Upper lobe of right lung (tissue), 1 donor: Measurements from ENCODE around the gene GDA. TPM values are rescaled to one million over a fixed set of nuclear protein-coding genes. Genes with fewer than 3 reads are reported as not detected.

Experiments used
- ATAC-seq: fragments of 200-7000 bp; cut with Tn5 transposase; one replicate; pipeline ENCODE4 v1.9.1; 2020; ENCODE audit warnings: mild to moderate bottlenecking, moderate library complexity
- DNase-seq: peaks from one replicate; pipeline ENCODE4 v3.0.0-alpha.2; 2020
- H3K27ac ChIP-seq: fragments of 200-600 bp; one replicate; pipeline ENCODE4 v1.8.0; 2022
- H3K27me3 ChIP-seq: fragments of 200-600 bp; one replicate; pipeline ENCODE4 v1.8.0; 2022; ENCODE audit warnings: mild to moderate bottlenecking
- H3K36me3 ChIP-seq: fragments of 200-600 bp; one replicate; pipeline ENCODE4 v1.8.0; 2022
- H3K4me1 ChIP-seq: fragments of 200-600 bp; one replicate; pipeline ENCODE4 v1.8.0; 2022
- H3K4me3 ChIP-seq: fragments of 200-600 bp; one replicate; pipeline ENCODE4 v1.8.0; 2022; ENCODE audit warnings: mild to moderate bottlenecking
- H3K9me3 ChIP-seq: fragments of 200-600 bp; one replicate; pipeline ENCODE4 v1.8.0; 2022
- CTCF ChIP-seq: fragments of 200-600 bp; IDR thresholded peaks from one replicate; pipeline ENCODE4 v1.8.0; 2022; ENCODE audit warnings: antibody characterized with exemption
- intact Hi-C: fragments of 100-400 bp; cut with DNase I; formaldehyde crosslinking; loops from one replicate; pipeline ENCODE4 v1.11.0; 2022
- total RNA-seq: library from RNA; stranded (reverse); fragmentation: NEBNext Ultra II Directional; extraction: Animal tissue kit (Norgen Biotek cat#: 25700); gene quantifications from one replicate; pipeline ENCODE4 v1.2.1, GENCODE V29; 2021
- donor health status: DM: no; HTN: yes; CAD: no; lungs with severe emphysema.

Gene GDA
- total RNA-seq, 1 donor from 2014 or later: 0.20 TPM

- DNase-seq: no peak
- ATAC-seq: no peak
- Histone ChIP-seq H3K9me3 (no peaks in the 10 kb centered on the region), H3K4me3 (no peak overlapping the region), H3K27me3 (no peaks in the 10 kb centered on the region), H3K36me3 (no peaks in the 10 kb centered on the region), H3K4me1 (no peaks in the 10 kb centered on the region), H3K27ac (no peak overlapping the region)
- TF ChIP-seq CTCF: no peak
- intact Hi-C loops: no loop called here
These were observed 19.9 kb downstream of the GDA start for GRCh38 chr9:72169178-72169577.

GRCh38 chr9:72173080-72173479 is 23.8 kb downstream of the GDA start:
- peak; percentile 50 for ATAC-seq
- no peak overlapping the region for H3K4me3 ChIP-seq
- H3K9me3 ChIP-seq: no peaks in the 10 kb centered on the region
- H3K27ac ChIP-seq: no peak overlapping the region
- no peaks in the 10 kb centered on the region for H3K36me3 ChIP-seq
- intact Hi-C loops: no loop called here
- no peak for DNase-seq
- H3K4me1 ChIP-seq: no peaks in the 10 kb centered on the region
- no peak for TF ChIP-seq CTCF
- H3K27me3 ChIP-seq: no peaks in the 10 kb centered on the region

GRCh38 chr9:72185561-72185960 is 36.3 kb downstream of the GDA start:
- H3K27ac ChIP-seq: no peak overlapping the region
- DNase-seq: no peak
- no peak for ATAC-seq
- H3K27me3 ChIP-seq: no peaks in the 10 kb centered on the region
- H3K9me3 ChIP-seq: no peaks in the 10 kb centered on the region
- intact Hi-C loops: no loop called here
- H3K36me3 ChIP-seq: no peaks in the 10 kb centered on the region
- H3K4me3 ChIP-seq: no peak overlapping the region
- H3K4me1 ChIP-seq: no peaks in the 10 kb centered on the region
- TF ChIP-seq CTCF: no peak

GRCh38 chr9:72187121-72187695 is 38.0 kb downstream of the GDA start:
- Histone ChIP-seq H3K36me3 (no peaks in the 10 kb centered on the region), H3K4me3 (no peak overlapping the region), H3K27me3 (no peaks in the 10 kb centered on the region), H3K27ac (no peak overlapping the region), H3K9me3 (no peaks in the 10 kb centered on the region), H3K4me1 (no peaks in the 10 kb centered on the region)
- no peak for TF ChIP-seq CTCF
- ATAC-seq (no peak), DNase-seq (no peak)
- intact Hi-C loops: no loop called here

GRCh38 chr9:72188232-72188631 is 39.0 kb downstream of the GDA start:
- Histone ChIP-seq H3K27ac (no peak overlapping the region), H3K4me3 (no peak overlapping the region), H3K4me1 (no peaks in the 10 kb centered on the region), H3K9me3 (no peaks in the 10 kb centered on the region), H3K36me3 (no peaks in the 10 kb centered on the region), H3K27me3 (no peaks in the 10 kb centered on the region)
- ATAC-seq (no peak), DNase-seq (no peak)
- TF ChIP-seq CTCF: no peak
- intact Hi-C loops: no loop called here

GRCh38 chr9:72193478-72193881 is 44.2 kb downstream of the GDA start:
- no peaks in the 10 kb centered on the region for H3K27me3 ChIP-seq
- DNase-seq (no peak), ATAC-seq (no peak)
- H3K36me3 ChIP-seq: no peaks in the 10 kb centered on the region
- intact Hi-C loops: no loop called here
- H3K4me1 ChIP-seq: no peaks in the 10 kb centered on the region
- no peak overlapping the region for H3K4me3 ChIP-seq
- no peak overlapping the region for H3K27ac ChIP-seq
- no peaks in the 10 kb centered on the region for H3K9me3 ChIP-seq
- TF ChIP-seq CTCF: no peak
